ENCODE data around the gene CASP7.

CASP7 gene

DNA sequence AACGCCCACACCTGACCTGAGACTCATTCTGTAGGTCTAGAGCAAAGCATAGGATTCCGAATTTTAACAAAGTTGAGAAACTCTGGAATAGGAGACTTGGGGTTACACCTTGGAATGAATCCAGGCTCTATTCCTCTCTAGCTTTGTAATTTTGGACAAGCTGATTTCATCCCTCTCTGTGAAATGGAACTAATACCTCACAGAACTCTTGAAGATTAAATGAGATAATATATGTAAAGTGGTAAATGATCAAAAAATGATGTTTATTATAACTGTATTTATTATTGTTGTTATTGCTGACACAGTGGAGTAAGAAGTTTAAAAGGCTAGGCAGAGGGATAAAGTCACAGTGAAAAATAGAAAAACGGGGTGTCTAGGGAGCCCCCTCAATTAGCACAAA is 32.3 kb downstream of the CASP7 start:
- FAIRE-seq = no peak

DNA sequence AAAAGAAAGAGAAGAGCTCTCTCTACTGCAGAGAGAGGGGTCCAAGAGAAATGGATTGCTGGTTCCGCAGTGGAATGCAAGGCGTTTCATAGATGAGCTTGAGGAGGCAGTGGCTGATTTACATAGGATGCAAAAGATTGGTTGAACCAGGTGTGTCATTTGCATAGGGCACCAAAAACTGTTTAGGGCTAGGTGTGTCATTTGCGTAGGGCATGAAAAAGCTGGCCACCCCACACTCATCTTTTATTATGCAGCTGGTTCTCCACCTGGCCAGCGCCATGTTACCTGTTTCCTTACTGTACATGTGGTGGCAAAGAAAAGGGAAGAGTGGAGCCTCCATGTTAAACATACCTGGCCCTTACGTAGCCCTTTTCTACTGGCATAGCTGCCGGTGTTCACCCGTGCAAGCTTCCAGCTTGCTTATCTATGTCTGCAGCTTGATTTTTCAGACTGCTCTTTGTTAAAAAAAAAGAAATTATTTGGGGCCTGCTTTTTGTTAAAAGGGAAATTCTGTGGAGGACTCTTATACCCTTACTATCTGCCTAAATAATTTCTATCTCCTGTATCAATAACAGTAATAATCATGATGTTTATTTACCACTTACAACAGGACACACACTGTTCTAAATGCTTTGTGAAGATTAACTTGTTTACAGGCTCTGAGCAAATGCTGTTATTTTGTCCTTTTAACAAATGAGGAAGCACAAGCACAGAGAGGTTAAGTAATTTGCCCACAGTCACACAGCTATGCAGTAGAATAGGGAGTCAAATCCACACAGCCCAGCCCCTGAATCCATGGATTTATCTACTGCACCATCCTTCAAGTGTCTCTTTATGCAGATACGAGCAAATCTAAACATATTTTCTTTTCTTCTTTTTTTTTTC is 33.3 kb downstream of the CASP7 start:
- DNase-seq (ENCODE audit: low spot score) = no peak
- no peak for FAIRE-seq

More for the DNA sequence above, 32.3 kb downstream of the CASP7 start:
- no peak for DNase-seq (ENCODE audit: low spot score)

DNA sequence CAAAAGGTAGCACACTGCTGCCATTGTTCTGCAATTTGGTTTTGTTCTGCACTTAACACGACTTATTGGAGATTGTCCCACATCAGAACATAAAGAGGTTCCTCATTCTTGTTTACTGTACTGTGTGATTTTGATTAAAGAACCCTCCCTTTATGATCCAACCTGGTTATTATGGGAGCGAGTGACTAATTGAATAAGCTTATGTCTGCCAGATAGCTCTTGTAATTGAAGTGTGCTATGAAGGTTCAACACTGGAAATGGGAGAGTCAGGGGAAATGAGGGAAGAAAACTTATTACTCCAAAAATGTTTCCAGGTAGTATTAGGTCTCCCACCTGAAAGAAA is 33.9 kb downstream of the CASP7 start:
- DNase-seq (ENCODE audit: low spot score) (no peak), FAIRE-seq (no peak)

DNA sequence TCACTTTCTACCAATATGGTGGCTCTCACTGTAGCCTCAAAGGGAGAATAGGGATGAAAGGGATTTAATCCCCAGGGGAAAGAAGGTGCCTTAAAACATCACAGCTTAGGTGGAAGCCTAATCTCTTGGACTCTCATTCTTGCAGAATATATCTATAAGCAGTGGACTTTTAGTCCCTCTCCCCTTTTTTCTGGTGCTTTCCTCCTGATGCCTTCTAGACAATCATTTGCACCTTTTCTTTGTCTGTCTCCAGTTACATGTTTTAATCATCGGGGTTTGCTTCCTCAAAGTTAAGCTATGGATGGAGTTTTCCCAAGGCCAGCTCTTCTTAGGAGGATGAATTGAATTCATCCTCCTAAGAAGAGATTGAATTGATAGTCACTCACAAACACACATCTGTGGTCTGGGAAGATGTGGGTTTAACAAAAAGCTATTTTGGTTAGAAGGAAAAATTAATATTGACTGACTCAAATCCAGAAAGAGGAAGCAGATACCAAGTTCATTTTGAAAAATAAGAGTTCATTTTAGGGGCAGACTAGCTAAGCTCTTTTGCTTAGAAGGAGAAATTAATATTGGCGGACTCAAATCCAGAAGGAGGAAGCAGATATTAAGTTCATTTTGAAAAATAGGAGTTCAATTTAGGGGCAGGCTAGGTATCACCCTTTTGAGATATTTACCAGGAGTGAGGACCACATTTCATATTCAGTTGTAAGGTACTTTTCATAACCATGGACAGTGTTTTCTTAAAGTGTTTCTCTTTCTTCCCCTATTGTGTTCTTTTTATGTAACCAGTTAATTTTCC is 36.6 kb downstream of the CASP7 start:
- DNase-seq (ENCODE audit: low spot score) (no peak), FAIRE-seq (no peak)

DNA sequence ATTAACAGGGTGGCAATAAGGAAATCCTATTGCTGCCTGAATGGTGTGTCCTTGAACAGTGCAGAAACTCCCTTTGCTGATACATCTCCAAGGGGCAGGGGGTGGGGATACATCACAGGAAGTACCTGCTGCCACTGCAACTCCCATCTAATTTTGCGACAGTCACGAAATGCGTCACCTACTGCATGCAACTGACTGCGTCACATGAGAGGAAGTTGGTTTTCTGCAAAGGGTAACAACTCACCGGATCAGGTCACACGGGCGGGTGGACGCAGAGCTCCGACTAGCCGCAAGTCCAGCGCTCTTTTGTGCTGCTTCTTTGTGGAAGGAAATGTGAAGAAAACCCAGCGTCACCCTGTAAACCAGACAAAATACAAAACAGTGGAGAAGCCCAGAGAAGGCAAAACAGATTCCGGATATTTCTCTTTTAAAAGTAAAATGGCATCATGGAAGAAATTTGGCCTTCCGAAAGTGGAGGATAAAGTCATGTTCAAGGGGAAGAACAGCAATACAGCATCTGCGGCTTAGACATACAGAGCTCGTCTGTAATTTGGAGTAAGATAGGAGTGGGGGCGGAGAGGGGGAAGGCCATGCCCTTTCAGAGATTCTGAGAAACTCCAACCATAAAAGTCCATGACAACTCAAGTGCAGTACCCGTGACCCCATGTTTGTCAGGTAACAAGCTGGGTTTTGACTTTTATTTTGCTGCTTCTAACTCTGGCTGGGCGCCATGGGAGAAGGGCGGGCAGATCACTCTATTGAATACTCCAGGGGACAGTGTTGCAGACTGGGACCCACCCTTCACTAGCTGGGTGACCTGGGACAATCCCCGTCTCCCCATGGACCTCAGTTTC is 39.5 kb downstream of the CASP7 start:
- no peak for DNase-seq (ENCODE audit: low spot score)
- FAIRE-seq = no peak

DNA sequence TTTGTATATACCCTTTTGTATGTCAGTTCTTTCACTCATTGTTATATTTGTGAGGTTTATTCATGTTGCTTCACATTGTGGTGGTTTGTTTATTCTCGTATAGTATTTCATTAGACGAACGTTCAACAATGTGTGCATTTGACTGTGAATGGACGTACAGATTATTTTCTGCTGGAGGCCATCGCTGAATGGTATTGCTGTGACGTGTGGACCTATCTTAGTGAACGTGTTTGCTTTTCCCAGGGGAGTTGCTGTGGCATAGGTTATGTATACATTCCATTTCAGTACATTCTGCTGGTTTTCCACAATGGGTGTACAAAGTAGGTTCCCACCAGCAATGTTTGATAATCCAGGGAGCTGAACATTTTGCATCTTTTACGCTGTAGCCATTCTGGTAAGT is 40.7 kb downstream of the CASP7 start:
- FAIRE-seq = no peak
- no peak for DNase-seq (ENCODE audit: low spot score)

DNA sequence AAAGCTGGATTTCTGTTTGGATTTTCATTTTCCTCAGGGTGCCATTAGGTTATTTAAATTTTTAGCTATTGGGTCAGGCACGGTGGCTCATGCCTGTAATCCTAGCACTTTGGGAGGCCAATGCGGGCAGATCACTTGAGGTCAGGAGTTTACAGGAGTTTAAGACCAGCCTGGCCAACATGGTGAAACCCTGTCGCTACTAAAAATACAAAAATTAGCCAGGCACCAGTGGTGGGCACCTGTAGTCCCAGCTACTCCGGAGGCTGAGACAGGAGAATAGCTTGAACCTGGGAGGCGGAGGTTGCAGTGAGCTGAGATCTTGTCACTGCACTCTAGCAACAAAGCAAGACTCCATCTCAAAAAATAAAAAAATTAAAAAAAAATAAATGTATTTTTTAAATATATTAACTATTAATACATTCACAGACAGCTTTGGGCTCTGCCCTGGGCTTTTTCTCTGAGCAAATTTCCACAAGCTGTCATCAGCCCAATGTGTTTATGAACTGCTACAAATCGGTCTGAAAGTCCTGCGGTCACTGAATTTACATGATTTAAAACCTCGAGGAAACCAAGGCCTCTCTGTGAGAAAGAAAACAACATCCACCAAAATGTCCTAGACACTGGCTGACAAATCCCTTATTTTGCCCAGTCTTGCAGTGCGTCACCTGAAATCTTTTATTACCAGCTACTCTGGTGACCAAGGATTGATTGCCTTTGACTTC is 52.6 kb downstream of the CASP7 start:
- DNase-seq (ENCODE audit: low spot score) (no peak), FAIRE-seq (no peak)

DNA sequence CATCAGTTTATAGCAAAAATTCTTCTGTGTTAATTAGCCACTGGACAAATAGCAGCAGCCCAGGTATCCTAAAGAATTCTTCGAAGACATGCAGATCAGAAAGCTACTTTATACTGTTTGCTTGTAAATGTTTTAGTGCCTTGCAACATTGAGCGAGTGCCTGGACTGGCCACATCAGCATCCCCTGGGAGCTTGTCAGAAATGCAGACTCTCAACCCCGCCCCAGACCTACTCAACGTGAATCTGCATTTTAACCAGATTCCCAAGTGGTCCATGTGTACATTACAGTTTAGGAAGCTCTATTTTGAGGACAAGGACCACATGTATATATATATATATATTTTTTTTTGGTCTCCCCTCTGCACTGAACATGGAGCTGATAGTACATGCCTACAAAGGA is 53.3 kb downstream of the CASP7 start:
- FAIRE-seq = no peak
- DNase-seq (ENCODE audit: low spot score) = no peak

DNA sequence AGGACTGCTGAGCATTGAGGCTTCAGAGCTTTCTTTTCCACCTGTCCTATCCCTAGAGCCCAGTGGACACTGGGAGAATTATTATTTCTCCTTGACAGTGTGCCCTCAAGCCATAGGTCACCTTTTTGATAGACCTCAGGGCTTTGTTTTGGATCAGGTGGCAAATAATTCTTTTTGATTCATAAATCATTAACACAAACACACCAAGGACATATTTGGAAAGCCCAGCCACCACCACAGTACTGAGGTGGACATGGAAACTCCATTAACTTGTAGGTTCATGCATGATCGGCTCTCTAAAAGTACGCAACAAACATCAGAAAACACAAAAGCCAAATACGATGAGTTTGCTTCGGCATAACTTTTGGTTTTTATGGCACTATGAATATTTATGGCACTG is 53.9 kb downstream of the CASP7 start:
- DNase-seq (ENCODE audit: low spot score) = no peak
- FAIRE-seq = no peak

DNA sequence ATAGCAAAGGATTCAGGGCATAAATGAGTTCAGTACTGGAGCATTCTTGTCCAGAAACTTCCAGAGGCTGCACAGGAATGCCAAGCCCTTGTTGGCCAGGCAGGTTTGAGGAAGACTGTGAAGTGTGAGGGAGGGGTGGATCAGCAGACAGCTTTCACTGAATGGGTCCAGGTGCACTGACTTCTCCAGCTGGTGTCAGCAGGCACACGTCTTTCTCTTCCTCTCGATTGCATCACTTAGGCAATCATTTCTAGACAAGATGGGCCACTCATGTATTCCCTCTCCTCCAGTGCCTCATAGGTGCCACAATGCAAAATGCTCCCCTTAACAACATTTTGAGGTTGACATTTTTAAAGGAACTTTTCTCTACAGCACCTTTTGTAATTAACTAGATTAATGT is 56.2 kb downstream of the CASP7 start:
- FAIRE-seq = no peak
- no peak for DNase-seq (ENCODE audit: low spot score)

DNA sequence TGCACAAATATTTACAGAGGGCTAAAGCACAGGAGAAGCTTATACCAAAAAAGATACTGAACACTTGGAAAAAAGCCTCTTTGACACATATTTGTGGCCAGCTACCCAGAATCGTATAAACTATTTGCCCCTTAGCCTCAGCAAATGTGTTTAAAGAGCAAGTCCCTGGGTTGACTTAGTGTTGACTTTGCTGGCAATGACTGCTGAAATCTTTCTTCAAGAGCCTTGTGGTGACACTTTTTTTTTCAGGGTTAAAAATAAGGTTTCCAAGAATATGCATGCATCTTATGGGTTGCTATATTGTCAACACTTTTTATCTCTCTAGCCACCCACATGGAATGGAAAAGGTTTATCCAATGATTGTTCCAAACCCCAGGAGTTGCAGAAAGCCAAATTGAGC is 56.9 kb downstream of the CASP7 start:
- DNase-seq (ENCODE audit: low spot score) (no peak), FAIRE-seq (no peak)

DNA sequence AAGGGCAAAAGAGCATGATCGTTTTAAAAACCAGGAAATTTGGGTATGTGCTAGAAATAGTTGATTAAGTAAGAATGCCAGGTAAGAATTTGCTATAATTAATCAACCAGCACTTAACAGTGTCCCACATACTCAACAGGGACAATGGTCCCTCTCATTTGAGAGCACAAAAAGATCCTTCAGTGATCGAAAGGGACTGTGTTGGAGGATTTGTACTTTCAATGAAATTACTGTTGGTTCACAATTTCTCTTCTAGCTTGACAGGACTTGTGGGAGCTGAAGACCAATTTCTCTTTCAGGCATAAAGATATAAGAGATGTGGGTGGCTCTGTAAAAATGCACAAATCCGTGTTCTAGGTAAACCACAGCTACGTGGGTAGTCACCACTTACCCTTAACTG is 59.3 kb downstream of the CASP7 start:
- DNase-seq (ENCODE audit: low spot score) = no peak
- no peak for FAIRE-seq

DNA sequence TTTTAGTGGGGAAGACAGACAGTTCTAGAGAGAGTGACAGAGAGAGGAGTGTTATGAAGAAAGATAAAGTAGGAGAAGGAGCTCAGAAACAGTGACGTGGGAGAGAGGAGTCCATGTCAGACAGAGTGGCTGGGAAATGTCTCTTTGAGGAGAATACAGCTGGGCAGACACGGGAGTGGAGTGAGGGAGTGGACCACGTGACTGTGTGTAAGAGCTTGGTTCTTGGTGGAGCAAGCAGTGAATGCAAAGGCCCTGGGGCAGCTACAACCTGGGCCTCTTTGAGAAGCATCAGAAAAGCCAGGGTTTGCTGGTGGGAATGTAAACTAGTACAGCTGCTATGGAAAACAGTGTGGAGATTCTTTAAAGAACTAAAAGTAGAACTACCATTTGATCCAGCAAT is 59.9 kb downstream of the CASP7 start:
- DNase-seq (ENCODE audit: low spot score) (no peak), FAIRE-seq (no peak)

DNA sequence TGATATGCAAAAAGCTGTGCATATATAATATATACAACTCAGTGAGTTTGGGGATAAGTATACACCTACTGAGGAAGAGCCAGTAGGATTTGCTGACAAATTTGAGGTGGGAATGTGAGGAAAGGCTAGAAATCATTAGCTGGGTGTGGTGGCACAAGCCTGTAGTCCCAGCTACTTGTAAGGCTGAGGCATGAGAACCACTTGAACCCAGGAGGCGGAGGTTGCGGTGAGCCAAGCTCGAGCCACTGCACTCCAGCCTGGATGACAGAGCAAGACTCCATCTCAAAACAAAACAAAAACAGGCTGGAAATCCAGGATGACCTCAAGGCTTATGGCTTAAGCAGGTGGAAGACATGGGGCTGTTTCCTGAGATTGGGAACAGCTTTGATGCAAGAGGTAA is 61.1 kb downstream of the CASP7 start:
- no peak for DNase-seq (ENCODE audit: low spot score)
- FAIRE-seq = no peak

DNA sequence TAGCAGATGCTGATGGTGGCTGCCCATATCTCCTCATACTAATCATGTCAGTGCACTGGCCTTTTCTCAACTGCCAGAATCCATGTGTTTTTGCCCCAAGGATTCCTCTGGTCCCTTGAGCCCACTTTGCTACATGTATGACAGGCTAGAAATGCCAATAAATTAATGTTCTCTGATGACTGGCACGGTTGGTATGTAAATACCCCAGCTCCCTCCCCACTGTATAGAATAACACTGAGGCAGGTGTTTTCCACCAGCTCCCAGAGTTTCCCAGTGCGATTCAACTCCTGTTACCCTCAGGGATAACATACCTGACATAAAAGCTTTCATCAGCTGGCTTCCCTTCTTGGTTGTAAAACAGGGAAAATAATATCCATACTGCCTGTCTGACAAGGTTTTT is 62.8 kb downstream of the CASP7 start:
- no peak for DNase-seq (ENCODE audit: low spot score)
- no peak for FAIRE-seq

DNA sequence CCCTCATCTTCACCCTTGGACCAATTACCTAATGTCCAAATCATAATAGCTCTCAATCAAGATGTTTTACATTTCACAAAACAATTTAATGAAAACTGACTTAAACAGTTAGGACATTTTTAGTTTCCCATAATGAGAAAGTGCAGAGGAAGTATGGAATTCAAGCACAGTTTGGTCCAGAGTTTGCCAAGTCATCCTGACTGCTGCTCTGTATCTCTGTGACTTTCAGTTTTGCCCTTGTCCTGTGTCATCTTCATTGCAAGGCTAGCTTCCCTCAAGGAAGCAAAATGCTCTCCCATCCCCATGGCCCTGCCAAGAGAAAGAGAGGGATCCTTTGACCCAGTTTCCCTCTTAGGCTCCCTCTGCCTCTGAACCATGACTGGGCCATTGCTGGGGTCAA is 63.9 kb downstream of the CASP7 start:
- no peak for FAIRE-seq
- DNase-seq (ENCODE audit: low spot score) = no peak

DNA sequence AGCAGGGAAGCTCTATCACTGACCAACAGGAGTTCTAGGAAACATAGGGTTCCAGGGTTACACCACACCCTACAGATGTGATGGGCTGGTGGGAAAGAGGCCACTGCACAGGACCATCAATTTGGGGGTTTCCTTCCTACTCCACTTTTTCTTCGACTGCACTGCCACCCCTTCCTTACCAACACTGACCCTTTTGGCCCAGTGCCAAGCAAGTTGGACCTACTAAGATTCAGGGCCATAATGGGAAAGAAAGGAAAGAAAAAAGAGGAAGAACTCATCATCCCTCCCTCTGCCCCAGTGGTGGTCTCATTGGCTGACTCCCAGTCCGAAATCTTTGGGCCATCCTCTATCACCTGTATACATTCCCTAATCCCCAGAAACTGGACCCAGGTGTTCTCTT is 65.7 kb downstream of the CASP7 start:
- DNase-seq (ENCODE audit: low spot score) (no peak), FAIRE-seq (no peak)

DNA sequence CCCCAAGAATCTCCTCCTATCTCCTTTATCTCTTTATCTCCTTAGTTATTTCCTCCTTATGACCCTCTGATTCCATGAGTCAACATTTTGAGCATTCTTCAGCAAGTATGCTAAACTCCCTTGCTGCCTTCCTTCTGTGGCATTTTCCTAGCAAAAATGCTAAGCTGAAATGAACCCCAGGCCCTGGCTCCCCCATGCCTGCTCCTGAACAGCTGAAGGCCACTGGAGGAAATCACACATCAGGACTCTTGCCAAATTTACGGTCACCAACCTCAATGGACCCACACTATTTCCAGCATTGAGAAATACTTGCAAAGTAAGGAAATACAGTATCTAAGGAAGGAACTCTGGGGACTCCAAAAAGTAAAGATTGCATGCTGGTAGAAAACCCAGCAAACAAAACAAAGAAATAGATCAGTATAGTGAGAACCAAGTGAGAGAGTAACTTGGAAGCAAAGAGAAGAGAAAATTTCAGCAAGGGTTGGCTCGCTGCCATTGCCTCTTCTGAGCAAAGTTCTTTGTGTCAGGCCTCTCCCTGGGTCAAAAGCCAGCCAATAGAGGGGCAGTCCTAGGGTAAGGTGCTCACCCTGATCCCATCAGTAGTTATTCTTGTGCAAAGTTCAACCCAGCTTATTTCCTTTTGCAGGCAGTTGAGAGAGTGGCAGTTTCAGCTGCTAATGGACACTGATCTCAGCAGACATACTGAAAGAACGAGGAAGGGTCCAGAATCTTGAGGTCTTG is 66.7 kb downstream of the CASP7 start:
- no peak for FAIRE-seq
- DNase-seq (ENCODE audit: low spot score) = peak; percentile 54

DNA sequence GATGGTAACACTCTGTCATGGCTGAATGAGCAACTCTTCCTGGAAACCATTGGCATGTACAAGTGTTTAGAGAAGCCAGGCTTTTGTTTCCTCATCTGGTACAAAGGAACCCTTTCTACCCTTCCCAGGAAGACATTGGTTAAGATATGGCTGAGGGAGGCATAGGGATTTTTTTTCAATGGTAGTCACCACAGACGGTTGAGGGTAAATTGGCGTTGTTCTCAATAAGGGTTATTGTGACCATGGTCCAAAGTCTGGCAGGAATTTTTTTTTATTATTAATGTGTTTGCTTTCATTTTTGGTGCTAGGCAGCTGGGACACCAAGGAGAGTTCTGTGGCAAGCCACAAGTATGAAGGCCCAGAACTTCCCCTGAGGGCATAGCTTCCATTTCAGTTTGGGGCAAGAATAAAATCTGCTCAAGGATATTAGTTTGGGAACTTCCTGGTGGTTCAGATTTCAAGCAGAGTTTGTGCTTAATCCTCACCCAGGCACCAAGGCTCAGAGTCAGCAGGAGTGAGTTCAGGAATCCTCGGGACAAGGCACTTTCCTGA is 71.5 kb downstream of the CASP7 start, which contains the start of gene PLEKHS1:
PLEKHS1 (plus strand) TSS at position 502 of the 552 bp plus-strand sequence. CDS start 3,596 bp downstream, outside the sequence.
- FAIRE-seq (no peak), DNase-seq (ENCODE audit: low spot score) (peak; percentile 16)

DNA sequence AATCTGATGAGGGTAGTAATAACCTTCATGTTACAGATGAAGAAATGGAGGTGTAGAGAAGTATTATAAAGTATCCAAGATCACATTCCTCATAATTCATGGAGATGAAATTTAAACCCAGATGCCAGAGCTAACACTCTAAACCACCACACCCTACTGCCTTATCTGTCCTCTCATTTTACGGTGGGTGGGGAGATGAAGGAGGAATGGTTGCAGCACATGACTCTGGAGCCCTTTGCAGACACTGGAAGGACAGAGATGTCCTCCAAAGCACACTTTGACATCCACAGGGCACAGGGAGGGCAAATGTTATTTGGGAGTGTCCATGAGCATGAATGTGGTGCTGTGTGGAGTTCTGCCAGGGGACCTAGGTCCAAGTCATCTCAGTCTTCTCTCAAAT is 72.8 kb downstream of the CASP7 start:
- DNase-seq (ENCODE audit: low spot score) = no peak
- FAIRE-seq = no peak
